Epithelial cell of esophagus (primary cell): ENCODE data around the gene ARHGAP15.

Experiments
- DNase-seq: peaks from one replicate; pipeline ENCODE4 v3.0.0; 2010; ENCODE audit warnings: low read depth
- H3K4me3 ChIP-seq: 2 replicates; pipeline ENCODE4 v1.5.1; 2011; ENCODE audit warnings: mild to moderate bottlenecking, low read length, control low read depth
- CTCF ChIP-seq: IDR thresholded peaks from 2 replicates; pipeline ENCODE4 v1.5.1; 2011; ENCODE audit warnings: low read depth, mild to moderate bottlenecking, low read length, control low read depth, inconsistent platforms; ENCODE audit not compliant: insufficient read depth; ENCODE audit errors: missing control alignments

ARHGAP15 gene

DNA sequence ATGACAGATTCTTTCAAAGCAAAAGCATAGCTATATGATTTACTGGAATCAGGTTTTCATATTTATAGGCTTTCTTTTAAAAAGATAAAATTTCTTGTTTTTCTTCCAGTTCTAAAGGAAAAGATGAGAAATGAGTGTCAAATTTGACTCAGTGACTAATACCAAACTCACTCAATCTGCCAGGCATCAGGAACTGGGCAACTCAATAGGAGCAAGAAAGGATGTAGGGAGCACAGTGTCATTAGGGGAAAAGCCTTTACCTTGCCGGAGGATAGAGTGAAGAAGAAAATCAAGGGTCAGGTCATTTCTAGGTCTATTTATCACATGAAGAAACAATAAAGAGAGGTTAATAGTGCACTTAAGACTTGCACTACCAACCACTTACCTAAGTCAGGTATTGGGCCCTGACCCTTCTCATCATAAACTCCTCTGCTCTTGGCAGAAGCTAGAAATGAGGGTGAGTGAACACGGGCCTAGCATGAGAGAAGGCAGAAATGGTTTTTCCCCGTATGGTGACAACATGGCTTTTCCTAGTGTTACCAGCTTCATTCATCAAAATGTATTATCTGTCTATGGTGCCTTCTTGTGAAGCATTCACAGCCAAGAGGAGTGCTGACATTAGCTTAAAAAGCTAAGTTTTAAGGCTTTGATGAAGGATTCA lies 151.0 kb downstream of the ARHGAP15 start:
- DNase-seq, result no peak
- H3K4me3 ChIP-seq, result no peak overlapping the region
- TF ChIP-seq CTCF, result no peak

DNA sequence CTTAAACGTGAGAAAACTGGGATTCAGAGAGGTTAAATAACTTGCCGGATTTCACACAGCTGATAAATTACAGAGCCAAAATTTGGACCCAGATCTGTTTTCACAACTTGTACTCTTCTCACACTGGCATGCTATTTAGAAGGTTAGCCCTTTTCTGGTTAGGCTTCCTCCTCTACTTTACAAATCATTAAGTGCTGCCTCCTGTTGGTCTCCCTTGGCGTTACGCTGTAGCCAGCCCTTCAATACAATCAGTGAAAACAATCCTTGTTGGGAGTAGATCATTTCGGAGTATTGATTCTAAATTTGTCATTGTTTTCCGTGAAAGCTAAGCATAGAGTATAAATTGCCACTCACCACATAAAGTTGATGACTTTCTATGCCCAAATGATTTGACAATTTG lies 153.5 kb downstream of the ARHGAP15 start:
- H3K4me3 ChIP-seq, result no peak overlapping the region
- peak; percentile 7 for DNase-seq
- peak; percentile 16 for TF ChIP-seq CTCF

DNA sequence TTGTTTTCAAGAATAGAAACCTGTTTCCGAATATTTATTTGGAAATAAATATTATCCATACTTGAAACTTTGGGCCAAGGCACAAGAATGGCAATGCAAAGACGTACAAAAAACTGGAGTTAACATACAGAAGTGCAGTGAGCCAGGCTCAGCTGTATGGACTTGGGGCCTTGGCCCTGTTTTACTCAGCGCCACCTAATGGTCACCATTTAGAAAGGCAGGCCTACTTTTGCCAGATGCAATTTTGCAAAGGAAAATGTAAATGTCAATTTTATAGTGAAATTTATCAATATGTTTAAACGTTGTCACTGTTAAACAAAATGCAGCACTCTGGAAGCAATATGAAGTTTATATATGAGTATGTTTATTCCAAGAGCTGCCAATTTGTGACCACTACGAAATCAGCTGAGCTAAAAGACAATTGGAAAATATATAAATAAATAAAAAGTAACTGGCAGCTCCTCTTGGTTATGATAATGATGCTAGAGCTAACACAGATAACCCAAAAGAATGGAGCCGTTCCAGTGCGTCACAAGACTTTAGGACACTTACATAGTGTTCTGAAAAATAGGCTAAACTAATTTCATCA lies 155.0 kb downstream of the ARHGAP15 start:
- TF ChIP-seq CTCF, result peak; percentile 94
- DNase-seq, result peak; percentile 65
- H3K4me3 ChIP-seq, result no peak overlapping the region

- no peak overlapping the region for H3K4me3 ChIP-seq
- no peak for DNase-seq
- TF ChIP-seq CTCF, result no peak
Observed at GRCh38 chr2:143289025-143289424, 159.8 kb downstream of the ARHGAP15 start.

- no peak for DNase-seq
- TF ChIP-seq CTCF, result no peak
- no peak overlapping the region for H3K4me3 ChIP-seq
Observed at GRCh38 chr2:143290221-143290620, 161.0 kb downstream of the ARHGAP15 start.

DNA sequence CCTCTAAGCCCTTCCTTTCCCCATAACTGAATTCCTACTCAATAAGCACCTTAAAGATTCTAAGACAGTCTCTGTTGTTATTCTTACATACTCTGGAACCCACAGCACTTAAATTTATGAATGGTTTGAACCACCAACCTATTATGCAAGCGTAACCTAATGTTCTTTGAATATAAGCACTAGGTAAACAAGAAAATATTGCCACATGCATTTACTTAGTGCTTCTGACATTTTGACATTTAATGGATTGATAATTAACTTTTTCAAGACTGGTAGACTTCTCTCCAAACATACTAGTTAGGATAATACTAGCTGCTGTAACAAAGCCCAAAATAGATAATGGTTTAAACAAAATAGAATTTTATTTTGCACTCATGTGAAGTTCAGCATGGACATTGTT lies 164.8 kb downstream of the ARHGAP15 start:
- H3K4me3 ChIP-seq, result no peak overlapping the region
- TF ChIP-seq CTCF, result no peak
- no peak for DNase-seq

DNA sequence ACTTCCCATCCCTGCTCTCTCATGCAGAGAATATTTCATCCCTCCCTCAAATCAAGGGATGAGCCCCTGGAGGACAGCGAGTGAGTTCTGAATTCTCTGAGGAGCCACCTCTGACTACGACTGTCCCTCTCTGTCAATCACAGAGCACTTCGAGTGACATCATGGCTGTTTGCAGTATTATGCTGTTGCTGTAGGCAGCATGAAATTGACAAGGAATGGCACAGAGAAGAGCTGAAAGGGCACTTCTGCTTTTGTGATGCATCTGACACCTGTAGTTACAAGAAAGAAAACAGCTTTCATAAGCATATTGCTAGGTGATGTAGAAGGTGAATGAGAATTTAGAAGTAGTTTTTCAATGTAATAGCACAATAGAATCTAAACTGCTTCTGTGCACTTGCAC lies 166.9 kb downstream of the ARHGAP15 start:
- TF ChIP-seq CTCF, result no peak
- DNase-seq, result no peak
- no peak overlapping the region for H3K4me3 ChIP-seq
